Pancreas (tissue), 10 donors: ENCODE results near the gene CCDC7. TPM values are rescaled to one million over a fixed set of nuclear protein-coding genes. Genes with fewer than 3 reads are reported as not detected.
"Not testable (repeated sequence)": the region's sequence is repeated elsewhere in the genome, so short reads cannot be mapped to it uniquely, and the experiment has no call there.

Experiments used
- ATAC-seq, 4 donors: fragments of 200-7000 bp; cut with Tn5 transposase; one replicate each; pipeline versions ENCODE4 v1.8.0 to v1.9.1; 2020; ENCODE audit warnings: mild to moderate bottlenecking in 4 of 4, moderate library complexity in 4 of 4
- DNase-seq, 6 donors: peaks; one replicate each; pipeline ENCODE4 v3.0.0-alpha.2; 2020
- FAIRE-seq: peaks from 2 replicates; lab custom pipeline; 2012; peaks lifted over from hg19 to GRCh38; lab: Jason Lieb, UNC
- H3K27ac ChIP-seq, 4 donors: fragments of 200-600 bp; sonication (generic); 1 replicate in 3 of 4; 2 replicates in 1 of 4; pipeline versions ENCODE4 v1.5.0 to v1.8.0; 2020
- H3K27me3 ChIP-seq, 4 donors: fragments of 200-600 bp; one replicate each; pipeline ENCODE4 v1.8.0; 2021
- H3K36me3 ChIP-seq, 3 donors: fragments of 200-600 bp; sonication (generic) in 1 of 3; one replicate each; pipeline versions ENCODE4 v1.5.0 to v1.8.0; 2020 to 2021
- H3K4me1 ChIP-seq, 3 donors: fragments of 200-600 bp; one replicate each; pipeline ENCODE4 v1.8.0; 2021
- H3K4me3 ChIP-seq, 4 donors: fragments of 200-600 bp; sonication (generic) in 2 of 4; one replicate each; pipeline versions ENCODE4 v1.5.0 to v1.8.0; 2020 to 2021
- H3K9me3 ChIP-seq, 4 donors: fragments of 200-600 bp; one replicate each; pipeline ENCODE4 v1.8.0; 2021
- WGBS, 2 donors: extraction: QIAGEN DNeasy Blood & Tissue Kit; methylation state at CpG; one replicate each; pipeline ENCODE4 v1.1.7; 2013; 5-methylcytosine and 5-hydroxymethylcytosine counted together
- intact Hi-C, 3 donors: fragments of 100-400 bp; cut with DNase I; formaldehyde crosslinking; loops; one replicate each; pipeline versions ENCODE4 v1.11.1 to v1.14.2; 2022
- polyA plus RNA-seq, 2 donors: library from polyadenylated mRNA; stranded (reverse); fragments of 200-250 nt; gene quantifications; one replicate each; pipeline ENCODE4 v1.2.3, GENCODE V29; 2013
- total RNA-seq, 6 donors: library from RNA; stranded (reverse); fragmentation: NEBNext Ultra II Directional in 4 of 6; extraction: Animal tissue kit (Norgen Biotek cat#: 25700) in 4 of 6; gene quantifications; one replicate each; pipeline versions ENCODE4 v1.2.1 to v1.2.4, GENCODE V29; 2021 to 2023
- TF ChIP-seq, protein P1 (sequence below), 4 donors: fragments of 200-600 bp; sonication (generic) in 3 of 4; IDR thresholded peaks; one replicate each; pipeline versions ENCODE4 v1.5.0 to v1.8.0; 2021; ENCODE audit warnings: antibody characterized with exemption in 4 of 4
- donor health status: healthy with polysubstance abuse.
- donor health status: DM: no; HTN: no; CAD: no; lungs with moderate emphysema.
- donor health status: DM: no; HTN: no; CAD: no.
- donor health status: control.
- donor health status: control.
- donor health status: Bipolar disorder and iron deficiency.
- donor health status: DM: yes; HTN: yes; CAD: no.
- donor health status: DM: no; HTN: no; CAD: no.
- donor health status: DM: no; HTN: no; CAD: no.
- donor health status: DM: yes; HTN: yes; CAD: no.

CCDC7 gene
- total and polyA plus RNA-seq, 8 donors: 1.8 to 15.8 (median 7.8) TPM

DNA sequence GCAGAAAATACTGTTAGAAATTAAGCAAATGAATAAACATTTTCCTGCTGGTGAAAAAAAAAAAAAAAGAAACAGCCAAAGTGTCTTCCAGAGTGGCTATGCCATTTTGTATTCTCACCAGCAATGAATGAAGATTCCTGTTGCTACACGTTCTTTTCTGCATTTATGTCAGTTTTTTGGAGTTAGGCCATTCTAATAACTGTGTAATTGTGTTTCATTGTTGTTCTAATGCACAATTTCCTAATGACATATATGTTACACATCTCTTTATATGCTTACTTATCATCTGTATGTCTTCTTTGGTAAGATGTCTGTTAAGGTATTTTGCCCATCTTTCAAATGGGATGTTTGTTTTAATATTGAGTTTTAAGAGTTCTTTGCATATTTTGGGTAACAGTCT lies 298.4 kb downstream of the CCDC7 start:
- ATAC-seq (no peak), FAIRE-seq (no peak), DNase-seq (no peak)
- Histone ChIP-seq H3K4me3 (no peak overlapping the region), H3K27ac (no peak overlapping the region), H3K27me3 (no peaks in the 10 kb centered on the region), H3K9me3 (no peaks in the 10 kb centered on the region), H3K4me1 (no peaks in the 10 kb centered on the region), H3K36me3 (peaks cover 0 to 3% (median 0%) of the 10 kb centered on the region in 3 donors)
- TF ChIP-seq, protein P1, sequence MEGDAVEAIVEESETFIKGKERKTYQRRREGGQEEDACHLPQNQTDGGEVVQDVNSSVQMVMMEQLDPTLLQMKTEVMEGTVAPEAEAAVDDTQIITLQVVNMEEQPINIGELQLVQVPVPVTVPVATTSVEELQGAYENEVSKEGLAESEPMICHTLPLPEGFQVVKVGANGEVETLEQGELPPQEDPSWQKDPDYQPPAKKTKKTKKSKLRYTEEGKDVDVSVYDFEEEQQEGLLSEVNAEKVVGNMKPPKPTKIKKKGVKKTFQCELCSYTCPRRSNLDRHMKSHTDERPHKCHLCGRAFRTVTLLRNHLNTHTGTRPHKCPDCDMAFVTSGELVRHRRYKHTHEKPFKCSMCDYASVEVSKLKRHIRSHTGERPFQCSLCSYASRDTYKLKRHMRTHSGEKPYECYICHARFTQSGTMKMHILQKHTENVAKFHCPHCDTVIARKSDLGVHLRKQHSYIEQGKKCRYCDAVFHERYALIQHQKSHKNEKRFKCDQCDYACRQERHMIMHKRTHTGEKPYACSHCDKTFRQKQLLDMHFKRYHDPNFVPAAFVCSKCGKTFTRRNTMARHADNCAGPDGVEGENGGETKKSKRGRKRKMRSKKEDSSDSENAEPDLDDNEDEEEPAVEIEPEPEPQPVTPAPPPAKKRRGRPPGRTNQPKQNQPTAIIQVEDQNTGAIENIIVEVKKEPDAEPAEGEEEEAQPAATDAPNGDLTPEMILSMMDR (IDR thresholded peaks at IDR 0.05): no peak
- WGBS, 2 donors: 76 to 81% methylated on average over 1 of the region's 1 CpG
- intact Hi-C loops: no loop called here

DNA sequence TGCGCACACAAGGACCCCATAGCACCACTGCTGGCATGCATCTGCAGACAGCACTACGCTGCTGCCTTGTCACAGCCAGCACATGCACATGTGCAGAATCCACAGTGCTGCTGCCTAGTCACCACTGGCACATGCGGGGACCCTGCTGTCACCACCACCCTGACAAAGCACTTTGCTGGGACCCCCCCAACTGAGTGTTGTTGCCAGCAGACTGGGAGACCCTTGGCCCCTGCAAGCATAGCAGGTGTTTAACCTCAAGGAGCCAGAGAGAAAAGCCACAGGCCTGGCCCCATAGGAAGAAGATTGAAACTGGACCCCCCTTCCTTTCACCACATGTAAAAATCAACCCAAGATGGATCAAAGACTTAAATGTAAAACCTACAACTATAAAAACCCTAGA lies 300.9 kb downstream of the CCDC7 start:
- Histone ChIP-seq H3K4me3 (no peak overlapping the region), H3K27me3 (no peaks in the 10 kb centered on the region), H3K36me3 (peaks cover 0 to 3% (median 0%) of the 10 kb centered on the region in 3 donors), H3K27ac (no peak overlapping the region), H3K9me3 (no peaks in the 10 kb centered on the region), H3K4me1 (no peaks in the 10 kb centered on the region)
- intact Hi-C loops: no loop called here
- peak in 2 of 6 donors; percentile 10 to 23 for DNase-seq
- TF ChIP-seq, protein P1 (IDR thresholded peaks at IDR 0.05): no peak
- WGBS, 2 donors: 97 to 99% methylated on average over 3 of the region's 3 CpGs
- no peak for ATAC-seq
- FAIRE-seq: no peak

DNA sequence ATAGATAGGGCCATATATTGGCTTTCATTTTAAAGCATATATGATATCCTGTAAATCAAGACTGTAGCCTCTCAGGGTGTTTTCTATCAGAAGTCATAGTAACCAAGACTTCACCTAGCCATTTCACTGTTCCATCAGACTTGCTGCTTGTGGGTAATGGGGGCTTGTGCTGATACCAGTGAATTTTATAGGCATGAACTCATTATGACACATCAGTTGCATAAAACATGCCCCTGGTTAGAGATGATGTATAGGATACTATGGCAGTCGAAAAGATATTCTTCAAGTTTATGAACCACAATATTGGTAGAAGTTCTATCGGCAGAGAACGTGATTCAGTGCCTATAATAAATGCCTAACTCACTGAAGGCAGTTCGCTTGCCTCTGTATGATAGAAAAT lies 305.6 kb downstream of the CCDC7 start:
- FAIRE-seq (no peak), DNase-seq (no peak), ATAC-seq (no peak)
- H3K9me3 ChIP-seq: no peaks in the 10 kb centered on the region
- 65 to 67% methylated on average over 4 of the region's 4 CpGs for WGBS, 2 donors
- no peak overlapping the region for H3K27ac ChIP-seq
- intact Hi-C loops: no loop called here
- no peak overlapping the region for H3K4me3 ChIP-seq
- no peaks in the 10 kb centered on the region for H3K27me3 ChIP-seq
- no peaks in the 10 kb centered on the region for H3K4me1 ChIP-seq
- H3K36me3 ChIP-seq: no peaks in the 10 kb centered on the region
- TF ChIP-seq, protein P1 (IDR thresholded peaks at IDR 0.05): no peak

DNA sequence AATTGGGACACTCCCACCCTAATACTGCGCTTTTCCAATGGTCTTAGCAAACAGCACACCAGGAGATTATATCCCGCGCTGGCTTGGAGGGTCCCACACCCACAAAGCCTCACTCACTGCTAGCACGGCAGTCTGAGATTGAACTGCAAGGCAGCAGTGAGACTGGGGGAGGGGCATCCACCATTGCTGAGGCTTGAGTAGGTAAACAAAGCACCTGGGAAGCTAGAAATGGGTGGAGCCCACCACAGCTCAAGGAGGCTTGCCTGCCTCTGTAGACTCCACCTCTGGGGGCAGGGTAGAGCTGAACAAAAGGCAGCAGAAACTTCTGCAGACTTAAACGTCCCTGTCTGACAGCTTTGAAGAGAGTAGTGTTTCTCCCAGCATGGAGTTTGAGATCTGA lies 309.0 kb downstream of the CCDC7 start:
- H3K36me3 ChIP-seq, H3K27me3 ChIP-seq, DNase-seq, H3K4me1 ChIP-seq, H3K27ac ChIP-seq, H3K9me3 ChIP-seq, FAIRE-seq, intact Hi-C loops, ATAC-seq, H3K4me3 ChIP-seq: not testable (repeated sequence)
- WGBS, 2 donors: 66% methylated on average over 5 of the region's 5 CpGs

DNA sequence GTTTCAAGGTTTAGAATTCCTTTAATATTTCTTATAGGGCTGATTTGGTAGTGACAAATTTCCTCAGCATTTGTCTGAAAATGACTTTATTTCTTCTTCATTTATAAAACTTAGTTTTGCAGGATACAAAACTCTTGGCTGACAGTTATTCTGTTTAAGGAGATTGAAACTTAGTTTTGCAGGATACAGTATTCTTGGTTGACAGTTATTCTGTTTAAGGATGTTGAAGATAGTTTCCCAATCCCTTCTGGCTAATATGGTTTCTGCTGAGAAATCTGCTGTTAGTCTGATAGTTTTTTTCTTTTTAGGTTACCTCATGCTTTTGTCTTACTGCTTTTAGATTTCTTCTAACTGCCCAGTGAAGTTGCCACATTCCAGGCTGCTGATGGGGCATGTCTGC lies 325.3 kb downstream of the CCDC7 start:
- intact Hi-C loops: no loop called here
- no peak for DNase-seq
- Histone ChIP-seq H3K4me3 (no peak overlapping the region), H3K9me3 (no peaks in the 10 kb centered on the region), H3K27ac (no peak overlapping the region), H3K27me3 (no peaks in the 10 kb centered on the region), H3K4me1 (no peaks in the 10 kb centered on the region), H3K36me3 (no peaks in the 10 kb centered on the region)
- TF ChIP-seq, protein P1 (IDR thresholded peaks at IDR 0.05): no peak
- no peak for ATAC-seq
- FAIRE-seq: no peak
